GM06990 (cell line): ENCODE results near the gene ADRA2B.

Experiments
- DNase-seq: peaks from one replicate; pipeline ENCODE4 v3.0.0-alpha.2; 2011; ENCODE audit not compliant: insufficient read length; ENCODE audit errors: extremely low read depth
- H3K27me3 ChIP-seq: replicated peaks from 2 replicates; pipeline ENCODE4 v1.6.0; 2011; ENCODE audit warnings: low read length; ENCODE audit not compliant: control insufficient read depth, insufficient read depth
- H3K36me3 ChIP-seq: 2 replicates; pipeline ENCODE4 v1.5.1; 2011; ENCODE audit warnings: low read length; ENCODE audit not compliant: control insufficient read depth, insufficient read depth
- H3K4me3 ChIP-seq: replicated peaks from 2 replicates; pipeline ENCODE4 v1.5.1; 2011; ENCODE audit warnings: low read depth, mild to moderate bottlenecking, control low read depth, low read length
- TF ChIP-seq, protein P1 (sequence below): IDR thresholded peaks from 2 replicates; pipeline ENCODE4 v1.5.1; 2011; ENCODE audit warnings: low read length, control low read depth, mild to moderate bottlenecking, inconsistent platforms; ENCODE audit not compliant: insufficient read depth, poor library complexity, severe bottlenecking

Gene ADRA2B

DNA sequence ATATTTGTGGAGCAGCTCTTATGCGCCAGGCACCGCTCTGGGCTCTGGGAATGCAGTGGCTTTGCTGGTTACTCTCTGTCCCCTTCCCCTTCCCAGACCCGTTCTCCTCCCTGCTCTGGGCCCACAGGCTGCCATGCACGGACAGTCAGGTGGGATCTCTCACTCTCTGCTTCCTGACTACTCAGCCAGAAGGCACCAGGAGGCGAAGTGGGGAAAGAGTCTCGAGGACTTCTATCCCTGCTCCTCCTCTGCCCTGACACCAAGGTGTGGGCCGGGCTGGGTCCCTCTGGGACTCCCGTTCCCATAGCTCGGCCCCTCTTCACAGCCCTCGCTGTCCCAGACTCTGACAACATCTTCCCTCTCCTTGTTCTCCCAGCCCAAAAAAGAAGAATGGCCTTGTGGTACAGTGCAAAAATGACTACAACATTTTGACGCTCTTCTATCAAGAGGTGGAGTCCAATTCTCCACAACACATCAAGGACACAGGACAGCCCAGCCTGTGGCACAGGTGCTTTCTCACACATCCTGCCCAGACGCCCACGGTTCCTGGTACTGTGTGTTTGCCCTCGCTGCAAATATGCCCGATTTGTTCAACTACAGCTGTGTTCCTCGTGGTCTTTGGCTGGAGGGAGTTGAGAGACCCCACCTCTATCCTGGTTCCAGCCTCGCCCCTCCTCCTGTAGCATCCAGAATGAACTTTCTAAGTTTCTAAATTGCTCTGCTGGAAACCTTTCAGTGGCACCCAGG, 42.9 kb upstream of the ADRA2B start:
- TF ChIP-seq, protein P1, sequence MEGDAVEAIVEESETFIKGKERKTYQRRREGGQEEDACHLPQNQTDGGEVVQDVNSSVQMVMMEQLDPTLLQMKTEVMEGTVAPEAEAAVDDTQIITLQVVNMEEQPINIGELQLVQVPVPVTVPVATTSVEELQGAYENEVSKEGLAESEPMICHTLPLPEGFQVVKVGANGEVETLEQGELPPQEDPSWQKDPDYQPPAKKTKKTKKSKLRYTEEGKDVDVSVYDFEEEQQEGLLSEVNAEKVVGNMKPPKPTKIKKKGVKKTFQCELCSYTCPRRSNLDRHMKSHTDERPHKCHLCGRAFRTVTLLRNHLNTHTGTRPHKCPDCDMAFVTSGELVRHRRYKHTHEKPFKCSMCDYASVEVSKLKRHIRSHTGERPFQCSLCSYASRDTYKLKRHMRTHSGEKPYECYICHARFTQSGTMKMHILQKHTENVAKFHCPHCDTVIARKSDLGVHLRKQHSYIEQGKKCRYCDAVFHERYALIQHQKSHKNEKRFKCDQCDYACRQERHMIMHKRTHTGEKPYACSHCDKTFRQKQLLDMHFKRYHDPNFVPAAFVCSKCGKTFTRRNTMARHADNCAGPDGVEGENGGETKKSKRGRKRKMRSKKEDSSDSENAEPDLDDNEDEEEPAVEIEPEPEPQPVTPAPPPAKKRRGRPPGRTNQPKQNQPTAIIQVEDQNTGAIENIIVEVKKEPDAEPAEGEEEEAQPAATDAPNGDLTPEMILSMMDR, result no peak
- Histone ChIP-seq H3K4me3 (no peak overlapping the region), H3K27me3 (no peaks in the 10 kb centered on the region), H3K36me3 (no peaks in the 10 kb centered on the region)
- DNase-seq, result no peak

DNA sequence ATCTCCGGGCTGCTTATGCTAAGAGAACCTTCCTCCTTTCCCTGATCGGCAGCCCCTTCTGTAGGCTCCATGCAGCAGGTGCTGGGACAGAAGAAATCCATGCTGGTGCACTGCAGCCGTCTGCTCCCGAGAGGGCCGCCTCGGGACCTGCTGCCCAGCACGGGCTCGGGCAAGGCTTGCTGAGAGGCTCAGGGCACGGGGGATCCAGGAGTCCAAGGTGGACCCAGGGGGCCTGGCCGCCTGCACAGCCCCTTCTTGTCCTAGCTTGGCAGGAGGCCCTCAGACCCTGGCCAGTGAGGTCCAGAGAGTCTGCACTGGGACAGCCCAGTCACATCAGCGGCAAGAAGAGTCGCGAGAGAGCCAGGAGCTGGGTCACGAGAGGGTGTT, 42.2 kb upstream of the ADRA2B start:
- no peaks in the 10 kb centered on the region for H3K27me3 ChIP-seq
- no peaks in the 10 kb centered on the region for H3K36me3 ChIP-seq
- no peak for DNase-seq
- TF ChIP-seq, protein P1, result no peak
- H3K4me3 ChIP-seq, result no peak overlapping the region; the same call in 1 of the 2 replicates

DNA sequence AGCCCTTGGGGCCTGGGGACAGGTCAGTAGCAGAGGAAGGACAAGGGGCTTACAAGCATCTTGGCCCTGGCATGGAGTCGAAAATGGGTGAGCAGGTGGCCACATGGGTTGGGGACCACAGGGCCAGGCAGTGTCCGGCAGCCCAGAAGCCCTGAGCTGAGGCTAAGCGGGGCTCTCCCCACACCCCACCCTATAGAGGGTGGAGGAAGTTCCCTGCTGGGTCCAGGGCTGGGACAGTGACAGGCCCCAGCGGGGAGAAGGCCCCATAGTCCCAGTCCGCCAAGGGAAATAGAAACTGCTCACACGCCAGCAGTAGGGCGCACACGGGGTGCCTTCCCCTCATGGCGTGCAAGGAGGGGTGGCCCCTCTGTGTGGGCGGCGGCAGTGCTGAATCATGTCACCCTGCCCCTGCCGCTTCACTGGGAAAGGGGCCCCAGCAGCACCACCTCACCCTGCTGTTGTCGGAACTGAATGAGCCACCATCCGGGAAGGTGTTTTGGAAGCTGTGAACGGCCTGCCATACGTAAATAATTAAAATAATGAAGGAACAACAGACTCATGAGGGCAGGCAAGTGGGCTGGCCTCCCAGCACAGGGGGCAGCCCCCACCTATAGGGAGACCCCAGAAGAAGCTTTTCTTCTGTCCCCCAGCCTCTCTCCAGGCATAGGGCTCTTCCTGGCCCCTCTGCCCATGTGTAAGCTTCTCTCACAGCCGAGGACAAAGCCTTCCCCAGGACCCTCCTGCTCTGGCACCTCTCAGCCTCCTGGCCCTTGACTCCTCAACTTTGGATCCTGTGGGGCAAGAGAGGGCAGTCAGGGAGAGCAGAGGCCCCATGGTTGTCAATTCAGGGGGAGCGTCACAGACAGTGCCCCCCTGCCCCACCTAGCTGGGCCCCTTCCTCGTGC, 41.5 kb upstream of the ADRA2B start:
- H3K27me3 ChIP-seq, result no peaks in the 10 kb centered on the region
- TF ChIP-seq, protein P1, result no peak
- no peaks in the 10 kb centered on the region for H3K36me3 ChIP-seq
- peak; percentile 86 for DNase-seq
- peak overlapping the region; percentile 29 for H3K4me3 ChIP-seq

DNA sequence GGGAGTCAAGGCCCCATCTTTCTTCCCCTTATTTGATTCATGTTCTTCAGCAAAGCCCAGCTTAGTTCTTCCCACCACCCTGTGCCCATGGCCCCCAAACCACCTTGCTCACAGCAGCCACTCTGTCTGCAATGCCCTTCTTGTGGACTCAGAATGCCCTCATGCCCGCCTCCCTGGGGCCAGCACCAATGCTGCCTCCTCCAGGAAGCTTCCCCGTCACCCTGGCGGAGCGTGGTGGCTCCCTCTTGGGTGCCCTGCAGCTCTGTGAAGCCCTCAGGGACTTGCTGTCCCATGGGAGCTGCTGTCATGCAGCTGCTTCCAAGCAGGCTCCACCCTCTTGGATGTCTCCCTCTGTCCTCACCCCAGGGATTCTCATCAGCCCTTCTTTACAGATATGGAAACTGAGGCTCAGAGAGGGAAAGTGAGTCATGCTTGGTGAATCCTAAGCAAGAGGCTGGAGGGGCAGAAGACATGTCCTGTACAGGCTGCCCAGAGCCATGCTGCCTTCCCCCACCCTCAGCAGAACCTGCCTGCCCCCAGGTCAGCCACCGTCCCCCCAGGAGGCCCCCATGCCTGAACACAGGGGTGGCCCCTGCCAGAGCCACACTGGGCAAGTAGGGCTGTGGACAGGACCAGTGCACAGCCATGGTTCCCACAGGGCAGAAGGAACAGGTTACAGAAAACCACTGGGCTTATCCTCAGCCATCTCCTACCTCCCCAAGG, 40.7 kb upstream of the ADRA2B start:
- H3K36me3 ChIP-seq, result no peaks in the 10 kb centered on the region
- TF ChIP-seq, protein P1, result no peak
- no peaks in the 10 kb centered on the region for H3K27me3 ChIP-seq
- peak; percentile 80 for DNase-seq
- peak overlapping the region; percentile 4 for H3K4me3 ChIP-seq

DNA sequence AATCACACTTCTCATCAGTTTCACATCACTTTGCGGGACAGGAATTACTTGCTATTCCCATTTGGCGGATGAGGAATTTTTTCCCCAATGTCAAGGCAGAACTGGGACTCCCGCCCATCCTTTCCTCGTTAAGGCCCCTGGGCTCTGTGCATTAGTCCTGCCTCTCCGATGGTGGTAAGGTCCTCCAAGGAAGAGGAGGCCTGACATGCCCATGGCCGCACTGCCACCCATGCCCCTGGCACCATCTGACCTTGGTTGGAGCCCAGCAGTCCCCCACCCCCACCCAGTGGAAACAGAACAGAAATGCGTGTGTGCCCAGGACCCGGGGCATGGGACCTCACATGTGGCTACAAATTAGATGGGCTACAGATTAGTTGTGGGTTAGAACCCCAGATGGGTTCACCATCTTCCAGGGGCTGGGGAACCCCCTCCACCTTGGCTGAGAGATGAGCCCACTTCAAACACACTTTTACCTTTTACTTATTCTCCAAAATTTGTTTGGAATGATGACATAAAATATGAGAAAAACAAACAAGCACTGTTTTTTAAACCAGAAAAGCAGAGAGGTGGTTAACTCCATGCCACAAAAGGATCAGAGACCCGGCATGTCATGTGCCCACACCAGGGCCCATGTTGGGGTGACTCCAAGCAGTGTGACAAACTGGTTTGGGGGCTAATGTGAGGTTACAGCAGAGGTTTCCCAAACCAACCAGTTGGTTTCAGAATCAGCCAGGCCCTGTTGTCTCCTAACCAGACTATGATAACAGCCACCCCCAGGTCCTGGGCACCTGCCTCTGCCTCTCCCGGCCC, 39.8 kb upstream of the ADRA2B start:
- TF ChIP-seq, protein P1, result no peak
- no peak for DNase-seq
- H3K4me3 ChIP-seq, result peak overlapping the region; percentile 4; the same call in 1 of the 2 replicates
- no peaks in the 10 kb centered on the region for H3K36me3 ChIP-seq
- H3K27me3 ChIP-seq, result no peaks in the 10 kb centered on the region
